Parathyroid adenoma (tissue), 2 donors: Measurements from ENCODE around the gene MST1.

Source experiments
- H2AFZ ChIP-seq: fragments of 300-600 bp; sonication (generic); one replicate; pipeline ENCODE4 v1.7.0; 2017; ENCODE audit warnings: antibody characterized with exemption, mild to moderate bottlenecking
- H3K27ac ChIP-seq: fragments of 300-600 bp; sonication (generic); one replicate; pipeline ENCODE4 v1.7.0; 2017
- H3K27me3 ChIP-seq: fragments of 300-600 bp; sonication (generic); one replicate; pipeline ENCODE4 v1.7.0; 2017; ENCODE audit warnings: low read length; ENCODE audit not compliant: control insufficient read depth, insufficient read depth
- H3K36me3 ChIP-seq: fragments of 300-600 bp; sonication (generic); one replicate; pipeline ENCODE4 v1.7.0; 2017; ENCODE audit warnings: low read length; ENCODE audit not compliant: control insufficient read depth, insufficient read depth
- H3K4me1 ChIP-seq: fragments of 300-600 bp; sonication (generic); one replicate; pipeline ENCODE4 v1.7.0; 2017; ENCODE audit warnings: control low read depth
- H3K4me2 ChIP-seq: fragments of 300-600 bp; sonication (generic); one replicate; pipeline ENCODE4 v1.7.0; 2017; ENCODE audit warnings: low read length
- H3K4me3 ChIP-seq: fragments of 300-600 bp; sonication (generic); one replicate; pipeline ENCODE4 v1.7.0; 2017; ENCODE audit warnings: low read depth, low read length
- H3K79me2 ChIP-seq: fragments of 300-600 bp; sonication (generic); one replicate; pipeline ENCODE4 v1.7.0; 2017; ENCODE audit warnings: control low read depth
- H3K9ac ChIP-seq: fragments of 300-600 bp; sonication (generic); one replicate; pipeline ENCODE4 v1.7.0; 2017; ENCODE audit warnings: mild to moderate bottlenecking
- H3K9me3 ChIP-seq: fragments of 300-600 bp; sonication (generic); one replicate; pipeline ENCODE4 v1.7.0; 2017; ENCODE audit warnings: low read length; ENCODE audit not compliant: control insufficient read depth
- CTCF ChIP-seq: fragments of 300-600 bp; sonication (generic); IDR thresholded peaks from one replicate; pipeline ENCODE4 v1.7.0; 2017; ENCODE audit warnings: antibody characterized with exemption, mild to moderate bottlenecking
- donor health status: primary hyperparathyroidism.

MST1 gene

DNA sequence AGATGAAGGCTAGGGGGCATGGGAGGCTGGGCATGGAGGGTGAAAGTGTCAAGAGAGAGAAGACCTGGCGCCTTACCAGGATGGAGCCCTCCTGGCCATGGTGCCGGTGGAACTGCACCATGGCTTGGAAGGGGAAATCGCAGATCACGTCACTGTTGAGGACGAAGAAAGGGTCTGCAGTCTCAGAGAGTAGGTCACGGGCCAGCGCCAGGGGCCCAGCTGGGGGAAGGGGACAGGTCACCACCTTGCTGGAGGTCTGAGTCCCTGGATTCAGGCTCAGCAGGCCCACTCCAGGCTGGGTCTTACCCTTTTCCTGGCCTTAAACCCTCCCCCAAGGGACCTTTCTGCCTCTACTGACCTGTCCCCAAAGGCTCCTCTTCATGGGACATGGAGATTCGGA is 33.6 kb upstream of the MST1 start:
- Histone ChIP-seq H3K79me2 (no peaks in the 10 kb centered on the region), H3K36me3 (no peaks in the 10 kb centered on the region), H3K4me3 (peak overlapping the region; percentile 95), H3K9me3 (no peaks in the 10 kb centered on the region), H3K9ac (no peak overlapping the region), H3K27ac (peak overlapping the region; percentile 62), H3K4me2 (peak overlapping the region; percentile 100), H3K27me3 (no peaks in the 10 kb centered on the region), H3K4me1 (peaks cover 11% of the 10 kb centered on the region), H2AFZ (peak overlapping the region; percentile 81)
- TF ChIP-seq CTCF = no peak

- Histone ChIP-seq H3K9me3 (no peaks in the 10 kb centered on the region), H3K4me1 (peaks cover 11% of the 10 kb centered on the region), H3K27me3 (no peaks in the 10 kb centered on the region), H2AFZ (no peak overlapping the region), H3K4me3 (no peak overlapping the region), H3K9ac (no peak overlapping the region), H3K36me3 (no peaks in the 10 kb centered on the region), H3K4me2 (no peak overlapping the region), H3K27ac (no peak overlapping the region), H3K79me2 (no peaks in the 10 kb centered on the region)
- no peak for TF ChIP-seq CTCF
Measured at GRCh38 chr3:49721896-49722781, 32.9 kb upstream of the MST1 start.

- no peaks in the 10 kb centered on the region for H3K27me3 ChIP-seq
- H3K36me3 ChIP-seq = no peaks in the 10 kb centered on the region
- peaks cover 11% of the 10 kb centered on the region for H3K4me1 ChIP-seq
- no peak overlapping the region for H2AFZ ChIP-seq
- H3K79me2 ChIP-seq = no peaks in the 10 kb centered on the region
- no peak overlapping the region for H3K4me2 ChIP-seq
- H3K4me3 ChIP-seq = no peak overlapping the region
- H3K9ac ChIP-seq = no peak overlapping the region
- TF ChIP-seq CTCF = no peak
- no peak overlapping the region for H3K27ac ChIP-seq
- no peaks in the 10 kb centered on the region for H3K9me3 ChIP-seq
Measured at GRCh38 chr3:49721596-49721895, 32.3 kb upstream of the MST1 start.

- Histone ChIP-seq H3K27ac (no peak overlapping the region), H3K36me3 (no peaks in the 10 kb centered on the region), H3K4me3 (no peak overlapping the region), H3K4me1 (peaks cover 13% of the 10 kb centered on the region), H3K9me3 (no peaks in the 10 kb centered on the region), H3K4me2 (no peak overlapping the region), H3K27me3 (no peaks in the 10 kb centered on the region), H3K9ac (no peak overlapping the region), H2AFZ (no peak overlapping the region), H3K79me2 (no peaks in the 10 kb centered on the region)
- TF ChIP-seq CTCF = no peak
Measured at GRCh38 chr3:49720855-49721595, 31.8 kb upstream of the MST1 start.
